Metanephros (tissue), 1 donor: Measurements from ENCODE around the gene ADAM22. TPM values are rescaled to one million over a fixed set of nuclear protein-coding genes. Genes with fewer than 3 reads are reported as not detected.

Experiments
- total RNA-seq: library from RNA; depleted of rRNA; stranded (reverse); fragments of >200 nt; gene quantifications from one replicate; pipeline ENCODE4 v1.2.3, GENCODE V29; 2014

The ADAM22 gene
- total RNA-seq = 18.6 TPM

GRCh38 chr7:87933953-87934698, at the start of gene ADAM22:
ADAM22 (plus strand) TSS chr7:87934251; CDS start chr7:87934466, 215 bp downstream.

GRCh38 chr7:88219781-88220747, 286.0 kb downstream of the ADAM22 start, which contains the start of gene SRI:
SRI (minus strand) TSS chr7:88220038; CDS start chr7:88220026, 12 bp downstream.

Other genes starting within 250 kb of the ADAM22 start
- gene SLC25A40, start 57.9 kb upstream of the ADAM22 start, total RNA-seq = 19.3 TPM
- 21.8 TPM for gene DBF4, start 57.8 kb upstream of the ADAM22 start, total RNA-seq